HUES6 (cell line): ENCODE results near the gene ZMPSTE24.
"Not testable (repeated sequence)": the region's sequence is repeated elsewhere in the genome, so short reads cannot be mapped to it uniquely, and the experiment has no call there.

Experiments used
- H3K27ac ChIP-seq: 2 replicates; pipeline ENCODE4 v1.7.0; 2013; ENCODE audit warnings: low read depth, mild to moderate bottlenecking, low read length, inconsistent platforms
- H3K27me3 ChIP-seq: 2 replicates; pipeline ENCODE4 v1.6.1; 2013; ENCODE audit warnings: low read length; ENCODE audit not compliant: control insufficient read depth, insufficient read depth
- H3K36me3 ChIP-seq: 2 replicates; pipeline ENCODE4 v1.6.1; 2013; ENCODE audit warnings: low read length; ENCODE audit not compliant: control insufficient read depth, insufficient read depth
- H3K4me1 ChIP-seq: 2 replicates; pipeline ENCODE4 v1.6.1; 2013; ENCODE audit warnings: low read length; ENCODE audit not compliant: control insufficient read depth, insufficient read depth
- H3K4me3 ChIP-seq: 2 replicates; pipeline ENCODE4 v1.5.1; 2013; ENCODE audit warnings: low read depth, low read length
- H3K9ac ChIP-seq: one replicate; pipeline ENCODE4 v1.6.1; 2013; ENCODE audit warnings: mild to moderate bottlenecking, low read length
- H3K9me3 ChIP-seq: 2 replicates; pipeline ENCODE4 v1.6.1; 2013; ENCODE audit warnings: low read depth, low read length; ENCODE audit not compliant: control insufficient read depth, insufficient read depth

Gene ZMPSTE24

GRCh38 chr1:40318970-40319621 lies 61.1 kb downstream of the ZMPSTE24 start:
- Histone ChIP-seq H3K27me3 (peaks cover 51% of the 10 kb centered on the region), H3K9me3 (no peaks in the 10 kb centered on the region), H3K4me3 (no peak overlapping the region), H3K36me3 (no peaks in the 10 kb centered on the region), H3K4me1 (peaks cover 17% of the 10 kb centered on the region), H3K9ac (no peak overlapping the region), H3K27ac (no peak overlapping the region)

GRCh38 chr1:40331403-40331802 lies 73.4 kb downstream of the ZMPSTE24 start:
- not testable (repeated sequence) for H3K27me3 ChIP-seq, H3K27ac ChIP-seq, H3K9ac ChIP-seq, H3K9me3 ChIP-seq, H3K4me3 ChIP-seq, H3K4me1 ChIP-seq, H3K36me3 ChIP-seq

GRCh38 chr1:40332695-40333094 lies 74.7 kb downstream of the ZMPSTE24 start:
- Histone ChIP-seq H3K27ac (no peak overlapping the region), H3K4me1 (no peaks in the 10 kb centered on the region), H3K27me3 (no peaks in the 10 kb centered on the region), H3K9me3 (no peaks in the 10 kb centered on the region), H3K36me3 (no peaks in the 10 kb centered on the region), H3K9ac (no peak overlapping the region), H3K4me3 (no peak overlapping the region)

- Histone ChIP-seq H3K27ac (no peak overlapping the region), H3K36me3 (no peaks in the 10 kb centered on the region), H3K27me3 (peaks cover 9% of the 10 kb centered on the region; the same call in 1 of the 2 replicates), H3K4me3 (no peak overlapping the region), H3K4me1 (no peaks in the 10 kb centered on the region), H3K9ac (no peak overlapping the region), H3K9me3 (no peaks in the 10 kb centered on the region)
These were observed 79.4 kb downstream of the ZMPSTE24 start for GRCh38 chr1:40337443-40337842.

GRCh38 chr1:40338745-40339419 lies 80.8 kb downstream of the ZMPSTE24 start:
- H3K36me3 ChIP-seq, result no peaks in the 10 kb centered on the region
- no peak overlapping the region for H3K27ac ChIP-seq
- no peak overlapping the region for H3K4me3 ChIP-seq
- H3K9ac ChIP-seq, result no peak overlapping the region
- no peaks in the 10 kb centered on the region for H3K4me1 ChIP-seq
- peaks cover 9% of the 10 kb centered on the region; the same call in 1 of the 2 replicates for H3K27me3 ChIP-seq
- no peaks in the 10 kb centered on the region for H3K9me3 ChIP-seq

- H3K27me3 ChIP-seq, result peaks cover 9% of the 10 kb centered on the region; the same call in 1 of the 2 replicates
- no peak overlapping the region for H3K9ac ChIP-seq
- no peaks in the 10 kb centered on the region for H3K36me3 ChIP-seq
- no peak overlapping the region for H3K4me3 ChIP-seq
- H3K27ac ChIP-seq, result no peak overlapping the region
- no peaks in the 10 kb centered on the region for H3K4me1 ChIP-seq
- H3K9me3 ChIP-seq, result no peaks in the 10 kb centered on the region
These were observed 81.6 kb downstream of the ZMPSTE24 start for GRCh38 chr1:40339420-40340323.

- peaks cover 9% of the 10 kb centered on the region; the same call in 1 of the 2 replicates for H3K27me3 ChIP-seq
- H3K9ac ChIP-seq, result no peak overlapping the region
- no peaks in the 10 kb centered on the region for H3K4me1 ChIP-seq
- no peaks in the 10 kb centered on the region for H3K9me3 ChIP-seq
- H3K4me3 ChIP-seq, result no peak overlapping the region
- no peaks in the 10 kb centered on the region for H3K36me3 ChIP-seq
- no peak overlapping the region for H3K27ac ChIP-seq
These were observed 83.7 kb downstream of the ZMPSTE24 start for GRCh38 chr1:40341491-40342380.

GRCh38 chr1:40342381-40342717 lies 84.3 kb downstream of the ZMPSTE24 start:
- H3K9me3 ChIP-seq, H3K27me3 ChIP-seq, H3K27ac ChIP-seq, H3K4me3 ChIP-seq, H3K36me3 ChIP-seq, H3K9ac ChIP-seq, H3K4me1 ChIP-seq: not testable (repeated sequence)
